Adrenal gland (tissue), 5 donors: Measurements from ENCODE around the gene BCL6B.
"Not testable (repeated sequence)": the region's sequence is repeated elsewhere in the genome, so short reads cannot be mapped to it uniquely, and the experiment has no call there.

Experiments
- CTCF ChIP-seq, 6 experiments: fragments of 450-650 bp in 4 of 6; fragments of 200-600 bp in 2 of 6; sonication (generic) in 1 of 6; IDR thresholded peaks; 1 replicate in 5 of 6; 2 replicates in 1 of 6; pipeline versions ENCODE4 v1.5.1 to v1.8.0; 2016 to 2021; ENCODE audit warnings: antibody characterized with exemption in 6 of 6, mild to moderate bottlenecking in 2 of 6, moderate library complexity in 1 of 6
- POLR2A ChIP-seq, 2 donors: fragments of 450-650 bp; IDR thresholded peaks; one replicate each; pipeline ENCODE4 v1.6.1; 2017; ENCODE audit warnings: antibody characterized with exemption in 2 of 2, mild to moderate bottlenecking in 2 of 2, moderate library complexity in 1 of 2
- donor health status: DM: no; HTN: no; CAD: no.

GRCh38 chr17:6979440-6979839 lies 43.4 kb upstream of the BCL6B start:
- TF ChIP-seq CTCF, POLR2A (IDR thresholded peaks at IDR 0.05): not testable (repeated sequence)
